NCI-H2227 treated with DMSO at 0.1 percent for 48 hours (cell line): Measurements from ENCODE around the gene SPECC1.
A peak's percentile ranks its signal among the peaks of the same experiment; 100 is the strongest.
"Not testable (repeated sequence)": the region's sequence is repeated elsewhere in the genome, so short reads cannot be mapped to it uniquely, and the experiment has no call there.

Source experiments
- DNase-seq: peaks from one replicate; lab custom pipeline; 2025; lab: John Stamatoyannopoulos, UW

SPECC1 gene

GRCh38 chr17:20094777-20095176 lies 85.6 kb downstream of the SPECC1 start:
- no peak for DNase-seq

GRCh38 chr17:20095336-20096080 lies 86.3 kb downstream of the SPECC1 start:
- DNase-seq, result peak; percentile 27

- DNase-seq, result no peak
These were observed 87.3 kb downstream of the SPECC1 start for GRCh38 chr17:20096430-20096829.

GRCh38 chr17:20097330-20097729 lies 88.2 kb downstream of the SPECC1 start:
- no peak for DNase-seq

GRCh38 chr17:20098314-20098713 lies 89.2 kb downstream of the SPECC1 start:
- no peak for DNase-seq

DNA sequence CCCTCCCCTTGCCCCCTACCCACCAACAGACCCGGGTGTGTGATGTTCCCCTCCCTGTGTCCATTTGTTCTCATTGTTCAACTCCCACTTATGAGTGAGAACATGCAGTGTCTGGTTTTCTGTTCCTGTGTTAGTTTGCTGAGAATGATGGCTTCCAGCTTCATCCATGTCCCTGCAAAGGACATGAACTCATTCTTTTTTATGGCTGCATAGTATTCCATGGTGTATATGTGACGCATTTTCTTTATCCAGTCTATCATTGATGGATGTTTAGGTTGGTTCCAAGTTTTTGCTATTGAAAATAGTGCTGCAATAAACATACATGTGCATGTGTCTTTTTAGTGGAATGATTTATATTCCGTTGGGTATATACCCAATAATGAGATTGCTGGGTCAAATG lies 91.6 kb downstream of the SPECC1 start:
- DNase-seq, result not testable (repeated sequence)

DNA sequence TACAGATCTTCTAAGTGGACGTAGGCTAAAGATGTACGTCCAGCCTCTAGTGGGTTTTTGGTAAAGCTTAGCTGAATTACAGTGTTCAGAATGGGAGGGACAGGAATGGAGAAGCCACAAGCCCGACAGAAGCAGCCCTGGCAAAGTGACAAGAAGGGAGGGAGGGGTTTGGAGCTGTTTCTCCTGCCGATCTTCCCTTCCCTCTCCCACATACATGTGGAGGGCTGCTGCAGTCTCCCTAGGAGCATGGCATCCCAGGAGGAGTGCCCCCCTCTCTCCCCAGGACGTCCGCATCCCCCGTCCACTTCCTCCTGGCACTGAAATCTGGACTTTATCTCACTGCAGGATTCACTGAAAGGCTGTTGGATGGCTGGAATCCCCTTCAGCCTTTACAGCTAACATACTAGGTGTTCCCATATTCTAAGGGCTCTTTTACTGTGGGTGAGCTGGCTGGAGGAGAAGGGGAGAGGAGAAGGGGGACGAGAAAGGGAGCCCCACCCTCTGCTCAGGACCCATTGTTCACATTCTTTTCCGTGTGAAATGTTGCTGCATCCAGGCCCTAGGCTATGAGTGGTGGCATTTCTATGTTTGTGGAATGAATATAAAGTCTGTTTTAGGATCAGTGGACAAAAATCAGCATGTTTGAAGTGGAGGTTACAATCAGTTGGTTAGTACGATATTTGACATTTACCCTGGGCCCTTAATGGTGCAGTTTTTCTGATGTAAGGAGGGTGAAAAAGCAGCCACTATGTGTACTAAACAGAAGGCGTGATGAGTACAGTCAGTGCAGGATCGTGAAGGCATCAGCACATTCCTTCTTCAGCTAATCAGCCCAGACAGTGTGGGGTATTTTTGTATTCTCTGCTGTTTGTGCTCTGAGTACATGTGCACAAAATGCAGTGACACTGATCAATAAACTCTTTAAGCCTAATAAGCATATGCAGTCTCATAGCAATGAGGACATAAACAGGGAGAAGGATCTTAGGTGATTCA lies 94.6 kb downstream of the SPECC1 start:
- DNase-seq, result no peak

DNA sequence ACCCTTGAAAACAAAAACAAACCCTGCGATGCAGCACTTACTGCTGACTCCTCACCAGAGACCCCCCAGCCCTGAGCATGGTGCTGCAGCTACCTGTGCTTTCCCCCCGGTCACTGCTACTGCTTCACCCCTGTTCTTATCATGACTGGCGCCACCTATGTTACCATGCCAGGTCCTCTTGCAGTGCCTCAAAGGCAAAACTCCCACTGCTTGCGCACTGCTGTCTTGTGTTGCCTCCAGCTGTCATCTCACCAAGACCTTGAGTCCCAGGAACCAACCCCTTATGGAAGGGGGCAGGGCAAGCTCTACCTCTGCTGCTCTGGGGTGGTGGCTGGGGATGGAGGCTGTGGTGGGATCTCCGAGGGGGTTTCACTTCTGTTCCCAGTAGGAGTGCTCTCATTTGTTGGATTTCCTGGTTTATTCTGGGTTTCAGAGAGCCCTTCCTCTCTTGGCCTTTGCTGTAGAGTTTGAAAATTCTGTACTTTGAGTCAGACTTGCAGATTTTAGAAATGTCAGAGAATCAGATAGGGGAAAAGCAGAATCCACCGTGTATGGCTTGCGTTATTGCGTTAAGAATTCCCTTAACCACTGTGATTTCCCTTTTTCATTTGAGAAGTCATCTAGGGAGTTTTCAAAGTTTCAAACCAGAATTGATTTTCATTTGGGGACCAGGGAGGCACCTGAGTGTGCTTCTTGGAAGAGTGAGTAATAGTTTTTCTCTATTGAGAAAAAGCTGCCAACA lies 96.6 kb downstream of the SPECC1 start:
- no peak for DNase-seq

DNA sequence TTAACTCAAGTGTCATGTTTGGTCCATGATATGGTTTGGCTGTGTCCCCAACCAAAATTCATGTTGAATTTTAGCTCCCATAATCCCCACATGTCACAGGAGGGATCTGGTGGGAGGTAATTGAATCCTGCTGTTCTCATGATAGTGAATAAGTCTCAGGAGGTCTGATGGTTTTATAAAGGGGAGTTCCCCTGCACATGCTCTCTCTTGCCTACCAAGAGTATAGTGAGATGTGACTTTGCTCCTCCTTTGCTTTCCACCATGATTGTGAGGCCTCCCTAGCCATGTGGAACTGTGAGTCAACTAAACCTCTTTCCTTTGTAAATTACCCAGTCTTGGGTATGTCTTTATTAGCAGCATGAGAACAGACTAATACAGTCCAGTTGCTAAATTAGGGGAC lies 97.3 kb downstream of the SPECC1 start:
- not testable (repeated sequence) for DNase-seq

DNA sequence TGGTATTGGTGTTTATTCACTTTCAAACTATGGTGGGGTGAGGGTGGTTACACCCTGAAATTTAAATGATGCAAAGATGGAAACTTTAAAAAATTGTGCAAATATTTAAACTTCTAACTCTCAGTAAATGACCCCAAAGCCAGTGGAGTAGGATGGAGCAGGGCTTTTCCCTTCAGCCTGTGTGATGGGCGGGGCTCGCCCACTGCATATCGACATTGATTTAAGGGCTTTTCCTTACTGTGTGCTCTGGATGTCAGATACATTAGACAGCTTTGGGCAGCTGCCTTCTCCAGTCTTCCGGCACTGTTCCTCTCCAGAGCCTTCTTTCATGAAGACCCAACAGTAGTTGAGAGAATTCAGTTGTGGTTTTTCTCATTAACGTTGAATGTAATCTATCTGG lies 99.9 kb downstream of the SPECC1 start:
- no peak for DNase-seq

GRCh38 chr17:20111538-20111937 lies 102.4 kb downstream of the SPECC1 start:
- DNase-seq, result no peak

DNA sequence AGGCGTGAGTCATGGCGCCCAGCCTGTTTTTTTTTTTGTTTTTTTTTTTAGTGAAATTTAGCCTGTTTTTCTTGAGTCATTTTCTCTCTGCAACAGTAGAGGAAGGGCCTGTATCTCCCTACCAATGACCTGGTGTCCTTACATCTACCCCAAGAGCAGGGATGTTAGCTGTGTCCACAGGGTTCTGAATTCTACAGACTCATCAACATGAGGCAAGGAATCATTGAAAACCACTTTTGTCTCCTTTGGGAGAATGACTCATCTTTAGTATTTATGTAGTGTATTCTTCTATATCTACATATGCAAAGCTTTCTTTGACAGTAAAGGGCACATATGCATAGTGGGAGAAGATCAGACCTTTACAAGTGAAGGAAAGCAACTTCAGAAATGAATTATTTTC lies 105.3 kb downstream of the SPECC1 start:
- no peak for DNase-seq

GRCh38 chr17:20116683-20117309 lies 107.6 kb downstream of the SPECC1 start:
- peak; percentile 14 for DNase-seq

DNA sequence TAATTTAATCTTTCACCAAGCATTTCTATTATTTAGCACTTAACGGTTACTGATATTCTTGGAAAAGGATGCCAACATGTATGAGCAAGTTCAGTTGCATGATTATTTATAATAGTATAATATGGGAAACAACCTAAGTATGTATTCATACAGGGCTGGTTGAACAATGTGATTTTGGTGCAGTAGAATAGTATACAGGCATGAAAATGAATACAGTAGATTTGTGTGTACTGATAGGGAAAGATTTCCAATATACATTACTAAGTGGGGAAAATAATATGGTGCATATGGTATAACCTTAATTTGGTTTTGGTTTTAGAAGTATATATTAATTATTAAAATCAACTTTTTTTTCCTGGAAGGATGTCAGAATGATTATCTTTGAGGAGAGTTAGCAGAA lies 109.1 kb downstream of the SPECC1 start:
- no peak for DNase-seq

DNA sequence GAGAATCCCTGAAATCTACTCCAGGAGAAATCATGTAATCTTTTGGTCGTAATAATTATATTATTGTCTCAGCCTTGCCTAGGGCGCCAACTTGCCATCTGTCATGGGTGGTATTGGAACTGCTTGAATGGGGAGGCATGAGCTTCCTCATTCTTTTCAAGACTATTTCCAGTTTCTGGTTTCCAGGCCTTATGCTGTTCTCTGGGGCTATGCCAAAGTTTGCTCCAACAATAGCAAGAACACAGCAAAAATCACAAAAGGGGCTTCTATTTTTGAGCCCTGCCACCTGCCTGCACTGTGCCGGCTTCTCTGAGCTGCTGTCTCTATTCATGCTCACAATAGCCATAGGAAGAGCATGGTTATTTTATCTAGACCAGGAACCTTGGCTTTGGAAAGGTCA lies 111.7 kb downstream of the SPECC1 start:
- DNase-seq, result no peak

- DNase-seq, result peak; percentile 9
These were observed 112.4 kb downstream of the SPECC1 start for GRCh38 chr17:20121359-20122253.

GRCh38 chr17:20122254-20122879 lies 113.2 kb downstream of the SPECC1 start:
- no peak for DNase-seq

DNA sequence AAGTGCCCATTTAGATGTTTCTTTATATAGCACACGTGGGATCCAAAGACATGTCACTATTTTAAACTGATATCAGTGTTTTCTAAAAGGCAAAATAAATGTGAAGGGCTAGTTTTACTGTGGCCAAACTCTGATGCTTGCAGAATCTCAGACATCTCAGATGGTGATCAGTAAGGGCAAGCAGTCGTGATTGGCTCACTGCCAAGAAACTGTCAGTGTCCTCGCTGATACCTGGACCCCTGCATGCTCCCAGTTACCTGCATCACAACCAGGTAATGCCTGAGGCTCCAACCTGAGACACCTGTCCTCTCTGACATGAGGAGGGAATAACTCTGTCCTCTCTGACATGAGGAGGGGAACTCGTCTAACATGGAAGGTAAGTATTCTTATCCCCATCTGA lies 114.0 kb downstream of the SPECC1 start:
- no peak for DNase-seq

DNA sequence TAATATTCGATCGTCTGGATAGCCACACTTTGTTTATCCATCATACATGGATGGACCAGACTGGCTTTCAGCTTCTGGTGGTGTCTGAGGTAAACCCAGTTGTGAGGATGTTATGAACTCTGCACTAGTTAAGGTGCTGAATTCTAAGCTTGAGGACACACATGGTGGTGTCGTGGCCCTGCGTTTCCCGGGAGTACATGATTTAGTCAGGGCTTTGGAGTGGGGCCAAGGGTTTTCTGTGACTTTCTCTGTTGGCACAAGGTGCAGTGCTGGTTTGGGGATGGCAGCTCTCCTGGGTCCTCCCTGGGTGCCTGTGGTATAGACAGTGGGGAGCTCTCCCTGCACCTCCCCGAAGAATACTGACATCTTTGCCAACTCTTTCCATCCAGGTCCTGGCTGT lies 116.6 kb downstream of the SPECC1 start:
- DNase-seq, result no peak

DNA sequence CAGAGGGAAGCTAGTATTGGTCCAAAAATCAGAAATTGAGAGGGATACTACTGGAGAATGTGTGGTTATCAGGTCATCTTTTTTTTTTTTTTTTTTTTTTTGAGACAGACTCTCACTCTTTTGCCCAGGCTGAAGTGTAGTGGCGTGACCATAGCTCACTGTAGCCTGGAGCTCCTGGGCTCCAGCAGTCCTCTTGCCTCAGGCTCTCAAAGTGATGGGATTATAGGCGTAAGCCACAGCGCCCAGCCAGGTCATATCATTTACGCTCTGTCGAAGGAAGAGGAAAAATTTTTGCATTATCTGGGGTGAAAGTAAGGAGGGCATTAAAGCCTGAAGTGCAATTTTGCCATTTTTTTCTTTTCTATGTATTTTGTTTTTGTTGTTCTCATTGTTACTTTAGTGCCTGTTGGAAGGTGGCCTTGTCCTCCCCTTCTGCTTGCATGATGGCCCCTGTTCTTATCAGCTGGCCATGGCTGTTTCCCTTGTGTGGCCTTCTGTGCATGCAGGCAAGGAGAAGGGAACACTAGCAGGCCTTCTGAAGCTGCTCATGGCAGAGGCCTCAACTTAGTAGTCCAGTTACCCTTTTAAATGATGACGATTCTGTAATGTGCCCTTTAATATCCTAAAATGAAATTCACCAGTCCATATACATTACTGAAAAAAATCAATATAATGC lies 118.3 kb downstream of the SPECC1 start:
- no peak for DNase-seq
